Amniotic stem cell (primary cell): ENCODE measurements around the gene UIMC1.

Source experiments
- DNase-seq: peaks from one replicate; lab custom pipeline; 2025; lab: John Stamatoyannopoulos, UW

UIMC1 gene

GRCh38 chr5:176869501-176870109 is 137.0 kb downstream of the UIMC1 start:
- no peak for DNase-seq

GRCh38 chr5:176868731-176869130 is 137.8 kb downstream of the UIMC1 start:
- no peak for DNase-seq

- DNase-seq = no peak
These were observed 138.5 kb downstream of the UIMC1 start for GRCh38 chr5:176868126-176868525.

- no peak for DNase-seq
These were observed 139.8 kb downstream of the UIMC1 start for GRCh38 chr5:176866707-176867310.

GRCh38 chr5:176865964-176866363 is 140.6 kb downstream of the UIMC1 start:
- no peak for DNase-seq

GRCh38 chr5:176864755-176865154 is 141.8 kb downstream of the UIMC1 start:
- DNase-seq = no peak

DNA sequence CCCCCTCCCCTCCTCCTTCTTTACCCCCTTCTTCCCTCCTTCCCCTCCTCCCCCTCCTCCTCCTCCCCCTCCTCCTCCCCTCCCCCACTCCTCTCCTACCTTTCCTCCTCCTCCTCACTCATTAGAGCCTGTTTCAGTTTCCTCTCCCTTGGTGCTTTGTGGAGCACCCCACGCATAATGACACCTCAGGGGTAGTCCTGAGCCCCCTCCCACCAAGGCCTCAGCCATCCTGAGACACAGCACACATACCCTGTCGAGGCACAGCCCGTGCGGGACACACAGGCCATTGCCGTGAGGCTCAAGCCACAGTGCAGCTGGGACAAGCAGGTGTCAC is 142.8 kb downstream of the UIMC1 start:
- DNase-seq = no peak

DNA sequence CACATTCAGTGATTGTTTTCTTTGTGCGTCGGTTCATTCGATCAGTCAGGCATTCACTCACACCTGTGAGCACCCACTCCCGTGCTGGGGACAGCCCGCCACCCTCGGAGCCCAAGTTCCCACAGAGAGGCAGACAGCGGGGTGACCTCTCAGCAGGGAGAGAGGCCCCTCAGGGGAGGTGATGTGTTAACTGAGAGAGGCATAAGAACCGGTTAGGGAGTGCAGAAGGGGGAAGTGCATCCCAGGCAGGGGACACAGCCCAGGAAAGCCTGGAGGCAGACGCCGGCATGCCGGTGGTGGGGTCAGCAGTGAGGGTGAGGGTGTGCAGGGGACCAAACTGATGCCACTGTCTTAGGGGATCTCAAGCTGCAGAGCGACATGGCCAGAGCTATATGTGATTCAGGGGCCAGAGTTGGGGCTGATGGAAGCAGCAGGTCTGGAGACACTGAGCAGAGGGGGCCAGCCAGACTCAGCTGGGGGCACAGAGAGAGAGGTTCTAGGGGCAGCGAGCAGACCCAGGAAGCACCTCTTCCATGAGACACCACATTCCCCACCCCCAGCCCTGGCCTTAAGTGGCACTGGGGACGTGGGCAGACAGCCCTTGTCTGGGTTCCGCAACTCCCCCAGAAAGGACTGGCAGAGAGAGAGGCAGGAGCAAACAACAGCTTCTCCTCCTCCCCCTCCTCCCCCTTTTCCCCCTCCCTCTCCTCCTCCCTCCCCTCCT is 143.4 kb downstream of the UIMC1 start:
- DNase-seq = no peak

DNA sequence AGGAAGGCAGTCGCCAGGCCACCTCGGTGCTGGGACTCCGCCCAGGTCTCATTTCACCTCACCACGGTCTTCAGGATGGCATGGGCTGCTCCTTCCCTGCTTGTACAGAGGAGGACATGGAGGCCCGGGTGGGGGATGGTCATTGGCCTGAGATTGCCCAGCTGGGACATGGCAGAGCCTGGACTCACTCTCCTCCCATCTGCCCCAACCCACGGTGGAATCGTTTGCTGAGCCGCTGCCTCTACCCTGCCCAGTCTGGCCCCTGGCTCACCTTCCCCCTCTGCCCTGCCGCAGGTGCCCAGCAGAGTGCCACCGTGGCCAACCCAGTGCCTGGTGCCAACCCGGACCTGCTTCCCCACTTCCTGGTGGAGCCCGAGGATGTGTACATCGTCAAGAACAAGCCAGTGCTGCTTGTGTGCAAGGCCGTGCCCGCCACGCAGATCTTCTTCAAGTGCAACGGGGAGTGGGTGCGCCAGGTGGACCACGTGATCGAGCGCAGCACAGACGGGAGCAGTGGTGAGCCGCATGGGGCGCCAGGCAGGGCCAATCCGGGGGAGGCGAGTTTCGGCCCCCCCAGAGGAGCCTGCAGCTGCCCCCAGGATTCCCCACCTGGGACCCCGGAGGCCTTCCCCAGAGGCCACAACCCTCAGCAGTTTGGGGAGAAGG is 144.1 kb downstream of the UIMC1 start:
- DNase-seq = no peak

DNA sequence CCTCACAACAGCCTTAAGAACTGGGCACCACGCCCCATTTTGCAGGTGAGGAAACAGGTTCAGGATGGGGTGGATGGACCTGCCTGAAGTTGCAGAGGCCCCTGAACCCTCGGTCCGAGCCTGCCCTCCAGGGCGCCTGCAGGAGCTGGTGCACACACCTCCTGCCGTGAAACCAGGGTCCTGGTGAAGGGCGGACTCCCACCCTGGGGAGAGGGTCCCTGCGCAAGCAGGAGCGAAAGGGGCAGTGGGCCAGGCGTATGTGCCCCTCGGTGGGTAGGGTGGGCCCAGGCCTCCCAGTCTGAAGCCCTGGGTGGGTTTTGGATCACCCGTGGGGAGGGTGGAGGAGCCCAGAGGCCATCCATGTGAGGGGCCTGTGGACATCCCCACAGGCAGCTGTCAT is 145.3 kb downstream of the UIMC1 start:
- DNase-seq = no peak

- DNase-seq = no peak
These were observed 146.2 kb downstream of the UIMC1 start for GRCh38 chr5:176860381-176860780.

DNA sequence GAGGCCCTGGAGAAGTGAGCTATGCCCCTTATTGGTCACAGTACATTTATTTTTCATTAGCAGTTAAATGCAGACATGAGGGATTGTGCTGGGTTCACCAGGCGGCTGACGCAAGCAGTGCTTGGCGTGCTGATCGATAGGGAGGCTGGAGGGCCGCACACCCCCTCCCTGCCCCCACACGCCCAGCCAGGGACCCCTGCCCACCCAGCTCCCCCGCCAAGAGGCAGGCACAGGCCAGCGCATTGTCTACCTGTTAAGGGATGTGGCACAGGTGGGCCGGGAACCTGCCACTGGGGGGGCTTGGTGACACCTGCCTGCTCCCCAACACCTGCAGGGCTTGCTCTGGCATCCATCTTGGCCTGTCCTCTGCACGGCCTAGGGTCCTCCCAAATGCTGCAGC is 146.7 kb downstream of the UIMC1 start:
- no peak for DNase-seq

- DNase-seq = no peak
These were observed 148.7 kb downstream of the UIMC1 start for GRCh38 chr5:176857894-176858273.

DNA sequence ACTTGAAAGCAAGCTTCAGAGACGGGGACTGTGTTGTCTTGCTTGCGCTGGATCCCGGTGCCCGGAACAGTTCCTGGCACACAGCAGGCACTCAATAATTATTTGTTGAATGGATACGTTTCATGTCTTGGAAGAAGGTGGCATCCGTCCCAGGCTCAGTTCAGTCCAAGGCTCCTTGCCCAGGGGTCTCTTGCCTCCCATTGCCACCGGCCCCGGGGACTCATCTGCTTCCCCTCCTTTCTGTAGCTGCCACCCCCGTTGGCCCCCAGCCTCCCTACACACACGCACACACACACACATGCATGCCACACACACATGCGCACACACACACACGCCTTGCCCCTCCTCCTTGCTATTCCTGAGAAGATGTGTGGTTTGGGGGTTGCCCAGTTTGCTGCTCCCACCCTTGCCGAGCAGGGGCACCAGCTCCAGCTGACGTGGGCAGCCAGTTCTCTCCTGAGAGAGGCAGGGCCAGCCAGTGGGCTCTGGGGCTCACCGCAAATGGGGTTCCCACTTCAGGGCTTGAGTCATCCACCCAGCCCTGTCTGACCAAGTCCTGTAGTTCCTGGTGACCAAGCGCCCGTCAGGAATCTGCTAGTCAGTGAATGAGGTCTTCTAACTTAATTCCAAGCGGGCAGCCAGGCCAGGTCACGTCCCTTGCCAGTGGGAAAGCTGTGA is 149.2 kb downstream of the UIMC1 start:
- DNase-seq = no peak

GRCh38 chr5:176856746-176857145 is 149.8 kb downstream of the UIMC1 start:
- no peak for DNase-seq

GRCh38 chr5:176855598-176855997 is 151.0 kb downstream of the UIMC1 start:
- no peak for DNase-seq
